ENCODE results near the gene MUC12. TPM values are rescaled to one million over a fixed set of nuclear protein-coding genes. Genes with fewer than 3 reads are reported as not detected.
"Not testable (repeated sequence)": the region's sequence is repeated elsewhere in the genome, so short reads cannot be mapped to it uniquely, and the experiment has no call there.

The MUC12 gene
- total RNA-seq, 4 donors from 2014 or later = 1.1 to 2.5 TPM; not detected in 2

DNA sequence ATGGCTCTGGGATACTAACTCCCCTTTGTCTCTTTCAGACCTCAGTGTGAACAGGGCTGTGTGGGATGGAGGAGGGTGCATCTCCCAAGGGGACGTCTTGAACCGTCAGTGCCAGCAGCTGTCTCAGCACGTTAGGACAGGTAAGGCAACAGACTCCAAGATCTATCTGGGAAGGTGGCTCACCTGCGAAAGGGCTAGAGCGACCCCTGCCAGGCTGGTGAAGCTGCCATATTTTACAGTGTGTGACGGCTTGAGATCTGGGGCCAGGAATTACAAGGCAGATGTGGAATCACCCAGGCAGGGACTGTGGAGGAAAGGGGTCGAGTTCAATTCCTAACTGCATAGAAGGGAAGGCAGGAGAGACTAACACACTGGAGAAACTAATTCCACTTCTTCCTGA, 61.7 kb downstream of the MUC12 start:
- Histone ChIP-seq H3K36me3 (no peaks in the 10 kb centered on the region), H3K9me3 (no peaks in the 10 kb centered on the region), H3K4me3 (no peak overlapping the region), H3K27ac (replicated peaks in 1 of 4) (no peak overlapping the region), H3K27me3 (no peaks in the 10 kb centered on the region), H3K4me1 (no peaks in the 10 kb centered on the region)
- TF ChIP-seq POLR2AphosphoS5 (IDR thresholded peaks at IDR 0.05) (no peak), POLR2A (IDR thresholded peaks at IDR 0.05; ENCODE audit: low read depth) (no peak), EP300 (IDR thresholded peaks at IDR 0.05) (no peak)
- TF ChIP-seq, protein P1, sequence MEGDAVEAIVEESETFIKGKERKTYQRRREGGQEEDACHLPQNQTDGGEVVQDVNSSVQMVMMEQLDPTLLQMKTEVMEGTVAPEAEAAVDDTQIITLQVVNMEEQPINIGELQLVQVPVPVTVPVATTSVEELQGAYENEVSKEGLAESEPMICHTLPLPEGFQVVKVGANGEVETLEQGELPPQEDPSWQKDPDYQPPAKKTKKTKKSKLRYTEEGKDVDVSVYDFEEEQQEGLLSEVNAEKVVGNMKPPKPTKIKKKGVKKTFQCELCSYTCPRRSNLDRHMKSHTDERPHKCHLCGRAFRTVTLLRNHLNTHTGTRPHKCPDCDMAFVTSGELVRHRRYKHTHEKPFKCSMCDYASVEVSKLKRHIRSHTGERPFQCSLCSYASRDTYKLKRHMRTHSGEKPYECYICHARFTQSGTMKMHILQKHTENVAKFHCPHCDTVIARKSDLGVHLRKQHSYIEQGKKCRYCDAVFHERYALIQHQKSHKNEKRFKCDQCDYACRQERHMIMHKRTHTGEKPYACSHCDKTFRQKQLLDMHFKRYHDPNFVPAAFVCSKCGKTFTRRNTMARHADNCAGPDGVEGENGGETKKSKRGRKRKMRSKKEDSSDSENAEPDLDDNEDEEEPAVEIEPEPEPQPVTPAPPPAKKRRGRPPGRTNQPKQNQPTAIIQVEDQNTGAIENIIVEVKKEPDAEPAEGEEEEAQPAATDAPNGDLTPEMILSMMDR (IDR thresholded peaks at IDR 0.05) = no peak
- intact Hi-C loops (cut with DNase I) = no loop called here
- 19% methylated on average over 7 of the region's 7 CpGs for WGBS
- DNase-seq (ENCODE audit: extremely low spot score) = no peak

DNA sequence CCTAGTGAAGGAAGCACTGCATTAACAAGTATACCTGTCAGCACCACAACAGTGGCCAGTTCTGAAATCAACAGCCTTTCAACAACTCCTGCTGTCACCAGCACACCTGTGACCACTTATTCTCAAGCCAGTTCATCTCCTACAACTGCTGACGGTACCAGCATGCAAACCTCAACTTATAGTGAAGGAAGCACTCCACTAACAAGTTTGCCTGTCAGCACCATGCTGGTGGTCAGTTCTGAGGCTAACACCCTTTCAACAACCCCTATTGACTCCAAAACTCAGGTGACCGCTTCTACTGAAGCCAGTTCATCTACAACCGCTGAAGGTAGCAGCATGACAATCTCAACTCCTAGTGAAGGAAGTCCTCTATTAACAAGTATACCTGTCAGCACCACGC, 66.6 kb downstream of the MUC12 start:
- Histone ChIP-seq H3K36me3 (no peaks in the 10 kb centered on the region), H3K4me1 (no peaks in the 10 kb centered on the region), H3K4me3 (no peak overlapping the region), H3K27me3 (peaks cover 0 to 20% (median 0%) of the 10 kb centered on the region in 4 donors), H3K9me3 (no peaks in the 10 kb centered on the region), H3K27ac (replicated peaks in 1 of 4) (no peak overlapping the region)
- WGBS = 63% methylated on average over 4 of the region's 4 CpGs
- TF ChIP-seq POLR2AphosphoS5 (IDR thresholded peaks at IDR 0.05) (no peak), EP300 (IDR thresholded peaks at IDR 0.05) (no peak), POLR2A (IDR thresholded peaks at IDR 0.05; ENCODE audit: low read depth) (no peak)
- TF ChIP-seq, protein P1 (IDR thresholded peaks at IDR 0.05) = no peak
- DNase-seq (ENCODE audit: extremely low spot score) = no peak
- intact Hi-C loops (cut with DNase I) = no loop called here

DNA sequence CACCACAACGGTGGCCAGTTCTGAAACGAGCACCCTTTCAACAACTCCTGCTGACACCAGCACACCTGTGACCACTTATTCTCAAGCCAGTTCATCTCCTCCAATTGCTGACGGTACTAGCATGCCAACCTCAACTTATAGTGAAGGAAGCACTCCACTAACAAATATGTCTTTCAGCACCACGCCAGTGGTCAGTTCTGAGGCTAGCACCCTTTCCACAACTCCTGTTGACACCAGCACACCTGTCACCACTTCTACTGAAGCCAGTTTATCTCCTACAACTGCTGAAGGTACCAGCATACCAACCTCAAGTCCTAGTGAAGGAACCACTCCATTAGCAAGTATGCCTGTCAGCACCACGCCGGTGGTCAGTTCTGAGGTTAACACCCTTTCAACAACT, 71.9 kb downstream of the MUC12 start:
- Histone ChIP-seq H3K27me3 (peaks cover 0 to 63% (median 0%) of the 10 kb centered on the region in 4 donors), H3K9me3 (peaks cover 0 to 23% (median 9%) of the 10 kb centered on the region in 4 donors)
- intact Hi-C loops (cut with DNase I); H3K4me3 ChIP-seq; H3K4me1 ChIP-seq; H3K36me3 ChIP-seq; H3K27ac ChIP-seq (replicated peaks in 1 of 4); DNase-seq (ENCODE audit: extremely low spot score): not testable (repeated sequence)
- whole genome bisulfite sequencing = 77% methylated on average over 6 of the region's 6 CpGs

DNA sequence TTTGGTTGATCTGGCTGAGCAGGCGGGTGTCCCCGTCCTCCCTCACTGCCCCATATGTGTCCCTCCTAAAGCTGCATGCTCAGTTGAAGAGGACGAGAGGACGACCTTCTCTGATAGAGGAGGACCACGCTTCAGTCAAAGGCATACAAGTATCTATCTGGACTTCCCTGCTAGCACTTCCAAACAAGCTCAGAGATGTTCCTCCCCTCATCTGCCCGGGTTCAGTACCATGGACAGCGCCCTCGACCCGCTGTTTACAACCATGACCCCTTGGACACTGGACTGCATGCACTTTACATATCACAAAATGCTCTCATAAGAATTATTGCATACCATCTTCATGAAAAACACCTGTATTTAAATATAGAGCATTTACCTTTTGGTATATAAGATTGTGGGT, 89.0 kb downstream of the MUC12 start:
- WGBS = 16% methylated on average over 9 of the region's 9 CpGs
- Histone ChIP-seq H3K36me3 (no peaks in the 10 kb centered on the region), H3K4me1 (peaks cover 0 to 4% (median 0%) of the 10 kb centered on the region in 4 donors), H3K27me3 (peaks cover 0 to 71% (median 0%) of the 10 kb centered on the region in 4 donors), H3K27ac (replicated peaks in 1 of 4) (no peak overlapping the region), H3K4me3 (no peak overlapping the region), H3K9me3 (no peaks in the 10 kb centered on the region)
- intact Hi-C loops (cut with DNase I) = loop anchor here (2.0 to 5.0 kb wide), 2 partner anchors 91 to 164 kb away; partner anchors contain the start of genes ACHE and MUC12
- no peak for DNase-seq (ENCODE audit: extremely low spot score)
- no peak for TF ChIP-seq POLR2AphosphoS5 (IDR thresholded peaks at IDR 0.05)
- TF ChIP-seq EP300 (IDR thresholded peaks at IDR 0.05) = no peak
- no peak for TF ChIP-seq POLR2A (IDR thresholded peaks at IDR 0.05; ENCODE audit: low read depth)
- TF ChIP-seq, protein P1 (IDR thresholded peaks at IDR 0.05) = peak in 1 of 3 experiments; percentile 17

GRCh38 chr7:101059620-101059942, 90.2 kb downstream of the MUC12 start:
- Histone ChIP-seq H3K4me3 (no peak overlapping the region), H3K27me3 (peaks cover 0 to 74% (median 3%) of the 10 kb centered on the region in 4 donors), H3K9me3 (no peaks in the 10 kb centered on the region), H3K27ac (replicated peaks in 1 of 4) (no peak overlapping the region), H3K36me3 (no peaks in the 10 kb centered on the region), H3K4me1 (peaks cover 0 to 4% (median 0%) of the 10 kb centered on the region in 4 donors)
- intact Hi-C loops (cut with DNase I) = loop anchor here (2.0 to 5.0 kb wide), 2 partner anchors 92 to 165 kb away; partner anchors contain the start of genes ACHE and MUC12
- no peak for TF ChIP-seq POLR2AphosphoS5 (IDR thresholded peaks at IDR 0.05)
- TF ChIP-seq, protein P1 (IDR thresholded peaks at IDR 0.05) = no peak
- TF ChIP-seq POLR2A (IDR thresholded peaks at IDR 0.05; ENCODE audit: low read depth) = no peak
- TF ChIP-seq EP300 (IDR thresholded peaks at IDR 0.05) = no peak
- 27% methylated on average over 9 of the region's 9 CpGs for WGBS
- no peak for DNase-seq (ENCODE audit: extremely low spot score)

Data from esophagus muscularis mucosa (tissue), 4 donors.